ENCODE data around the gene TLE1.

Gene TLE1

GRCh38 chr9:81578606-81579005 is 110.7 kb downstream of the TLE1 start:
- DNase-seq (ENCODE audit: low read depth), result no peak

- no peak for DNase-seq (ENCODE audit: low read depth)
These were observed 113.4 kb downstream of the TLE1 start for GRCh38 chr9:81575956-81576355.

GRCh38 chr9:81574405-81574804 is 114.9 kb downstream of the TLE1 start:
- DNase-seq (ENCODE audit: low read depth), result no peak

- no peak for DNase-seq (ENCODE audit: low read depth)
These were observed 115.7 kb downstream of the TLE1 start for GRCh38 chr9:81573415-81574321.

GRCh38 chr9:81570083-81570482 is 119.3 kb downstream of the TLE1 start:
- DNase-seq (ENCODE audit: low read depth), result no peak

GRCh38 chr9:81566074-81566698 is 123.2 kb downstream of the TLE1 start:
- no peak for DNase-seq (ENCODE audit: low read depth)

GRCh38 chr9:81565609-81566008 is 123.7 kb downstream of the TLE1 start:
- DNase-seq (ENCODE audit: low read depth), result no peak

- DNase-seq (ENCODE audit: low read depth), result no peak
These were observed 124.2 kb downstream of the TLE1 start for GRCh38 chr9:81565144-81565543.

- DNase-seq (ENCODE audit: low read depth), result no peak
These were observed 124.7 kb downstream of the TLE1 start for GRCh38 chr9:81564632-81565031.

GRCh38 chr9:81563739-81564138 is 125.6 kb downstream of the TLE1 start:
- DNase-seq (ENCODE audit: low read depth), result no peak

GRCh38 chr9:81563020-81563407 is 126.3 kb downstream of the TLE1 start:
- DNase-seq (ENCODE audit: low read depth), result no peak

GRCh38 chr9:81562231-81563019 is 126.9 kb downstream of the TLE1 start:
- DNase-seq (ENCODE audit: low read depth), result no peak

GRCh38 chr9:81560851-81561732 is 128.3 kb downstream of the TLE1 start:
- no peak for DNase-seq (ENCODE audit: low read depth)

- no peak for DNase-seq (ENCODE audit: low read depth)
These were observed 129.6 kb downstream of the TLE1 start for GRCh38 chr9:81559709-81560108.

- no peak for DNase-seq (ENCODE audit: low read depth)
These were observed 130.2 kb downstream of the TLE1 start for GRCh38 chr9:81559197-81559596.

GRCh38 chr9:81558091-81558830 is 131.1 kb downstream of the TLE1 start:
- DNase-seq (ENCODE audit: low read depth), result no peak

- DNase-seq (ENCODE audit: low read depth), result no peak
These were observed 131.8 kb downstream of the TLE1 start for GRCh38 chr9:81557452-81558090.

- no peak for DNase-seq (ENCODE audit: low read depth)
These were observed 132.4 kb downstream of the TLE1 start for GRCh38 chr9:81556923-81557322.

- no peak for DNase-seq (ENCODE audit: low read depth)
These were observed 136.8 kb downstream of the TLE1 start for GRCh38 chr9:81552581-81552991.

- DNase-seq (ENCODE audit: low read depth), result no peak
These were observed 139.2 kb downstream of the TLE1 start for GRCh38 chr9:81550207-81550583.

Data from activated T-helper 1 cell treated with Interleukin-2 at 50 U/mL for 16 hours (primary cell).